Natural killer cell (primary cell): ENCODE results near the gene PATJ. TPM values are rescaled to one million over a fixed set of nuclear protein-coding genes. Genes with fewer than 3 reads are reported as not detected.
"Not testable (repeated sequence)": the region's sequence is repeated elsewhere in the genome, so short reads cannot be mapped to it uniquely, and the experiment has no call there.

ENCODE experiments used
- ATAC-seq, 3 donors: fragments of 150-1000 bp in 2 of 3; fragments of 200-7000 bp in 1 of 3; cut with Tn5 transposase; 1 replicate in 1 of 3; 2 replicates in 2 of 3; pipeline ENCODE4 v1.10.0; 2021; ENCODE audit warnings: mild to moderate bottlenecking in 2 of 3, moderate library complexity in 2 of 3
- DNase-seq, 2 donors: peaks; one replicate each; pipeline versions ENCODE4 v3.0.0 to v3.0.0-alpha.2; 2013 to 2021; ENCODE audit warnings: mixed read lengths in 1 of 2
- H3K27ac ChIP-seq: one replicate; pipeline ENCODE4 v1.5.1; 2013; ENCODE audit warnings: mild to moderate bottlenecking, low read length
- H3K27me3 ChIP-seq: one replicate; pipeline ENCODE4 v1.6.1; 2013; ENCODE audit warnings: low read length; ENCODE audit not compliant: control insufficient read depth, insufficient read depth
- H3K36me3 ChIP-seq: one replicate; pipeline ENCODE4 v1.6.1; 2013; ENCODE audit warnings: low read length; ENCODE audit not compliant: control insufficient read depth, insufficient read depth
- H3K4me1 ChIP-seq: one replicate; pipeline ENCODE4 v1.6.1; 2013; ENCODE audit warnings: low read length; ENCODE audit not compliant: control insufficient read depth, insufficient read depth
- H3K4me3 ChIP-seq: one replicate; pipeline ENCODE4 v1.5.1; 2013; ENCODE audit warnings: low read length
- H3K9me3 ChIP-seq: one replicate; pipeline ENCODE4 v1.6.1; 2013; ENCODE audit warnings: low read length; ENCODE audit not compliant: control insufficient read depth, insufficient read depth
- H3K27ac Mint-ChIP-seq, 2 donors: one replicate each; pipeline ENCODE4 v1.8.0; 2022; ENCODE audit warnings: mild to moderate bottlenecking in 2 of 2, mixed read lengths in 2 of 2, moderate library complexity in 1 of 2
- H3K27me3 Mint-ChIP-seq, 2 donors: one replicate each; pipeline ENCODE4 v1.8.0; 2022; ENCODE audit warnings: low read depth in 2 of 2, mixed read lengths in 2 of 2
- H3K36me3 Mint-ChIP-seq: one replicate; pipeline ENCODE4 v1.8.0; 2022; ENCODE audit warnings: mixed read lengths
- H3K4me1 Mint-ChIP-seq, 2 donors: one replicate each; pipeline ENCODE4 v1.8.0; 2022; ENCODE audit warnings: mixed read lengths in 2 of 2
- H3K4me3 Mint-ChIP-seq: one replicate; pipeline ENCODE4 v1.8.0; 2022; ENCODE audit warnings: mild to moderate bottlenecking, moderate library complexity, mixed read lengths
- H3K9me3 Mint-ChIP-seq, 2 donors: one replicate each; pipeline ENCODE4 v1.8.0; 2022; ENCODE audit warnings: mixed read lengths in 2 of 2
- WGBS: methylation state at CpG from one replicate; pipeline ENCODE4 v1.1.7; 2013; ENCODE audit warnings: missing lambda C conversion rate; ENCODE audit not compliant: insufficient coverage; 5-methylcytosine and 5-hydroxymethylcytosine counted together
- intact Hi-C: fragments of 100-400 bp; cut with micrococcal nuclease; formaldehyde crosslinking; loops from one replicate; pipeline ENCODE4 v1.14.2; 2022
- total RNA-seq, 4 donors: library from RNA; stranded (reverse); fragments of 120-200 nt in 1 of 4; gene quantifications; one replicate each; pipeline versions ENCODE4 v1.2.3 to v1.2.4, GENCODE V29; 2013 to 2022
- TF ChIP-seq, protein P1 (sequence below): fragments of 200-600 bp; IDR thresholded peaks from one replicate; pipeline ENCODE4 v1.8.0; 2022; ENCODE audit warnings: antibody characterized with exemption

Gene PATJ
- total RNA-seq, 3 donors from 2014 or later (not counting 1 experiment from before 2014, with no cell fraction given), result 15.0 to 18.5 (median 16.7) TPM

DNA sequence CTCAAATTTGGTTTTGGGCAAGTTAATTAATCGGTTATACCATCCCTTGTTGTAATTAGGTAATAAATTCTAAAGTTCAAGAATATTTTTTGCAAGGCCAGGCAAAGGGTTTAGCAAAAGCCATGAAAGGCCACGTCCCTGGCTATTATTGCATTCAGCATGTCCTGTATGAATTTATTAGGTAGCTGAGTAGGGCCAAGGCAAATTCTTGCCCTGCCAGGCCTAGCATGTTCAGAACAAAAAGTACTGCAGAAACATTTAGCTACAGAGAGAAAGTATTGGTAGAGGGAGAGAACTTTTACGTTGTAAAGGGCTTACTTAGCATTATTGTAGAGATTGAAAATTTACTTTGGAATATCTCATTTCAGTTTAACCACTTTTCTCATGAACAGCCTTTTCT lies 94.4 kb downstream of the PATJ start:
- no peak overlapping the region for H3K27ac Mint-ChIP-seq
- TF ChIP-seq, protein P1, sequence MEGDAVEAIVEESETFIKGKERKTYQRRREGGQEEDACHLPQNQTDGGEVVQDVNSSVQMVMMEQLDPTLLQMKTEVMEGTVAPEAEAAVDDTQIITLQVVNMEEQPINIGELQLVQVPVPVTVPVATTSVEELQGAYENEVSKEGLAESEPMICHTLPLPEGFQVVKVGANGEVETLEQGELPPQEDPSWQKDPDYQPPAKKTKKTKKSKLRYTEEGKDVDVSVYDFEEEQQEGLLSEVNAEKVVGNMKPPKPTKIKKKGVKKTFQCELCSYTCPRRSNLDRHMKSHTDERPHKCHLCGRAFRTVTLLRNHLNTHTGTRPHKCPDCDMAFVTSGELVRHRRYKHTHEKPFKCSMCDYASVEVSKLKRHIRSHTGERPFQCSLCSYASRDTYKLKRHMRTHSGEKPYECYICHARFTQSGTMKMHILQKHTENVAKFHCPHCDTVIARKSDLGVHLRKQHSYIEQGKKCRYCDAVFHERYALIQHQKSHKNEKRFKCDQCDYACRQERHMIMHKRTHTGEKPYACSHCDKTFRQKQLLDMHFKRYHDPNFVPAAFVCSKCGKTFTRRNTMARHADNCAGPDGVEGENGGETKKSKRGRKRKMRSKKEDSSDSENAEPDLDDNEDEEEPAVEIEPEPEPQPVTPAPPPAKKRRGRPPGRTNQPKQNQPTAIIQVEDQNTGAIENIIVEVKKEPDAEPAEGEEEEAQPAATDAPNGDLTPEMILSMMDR, result no peak
- H3K4me1 Mint-ChIP-seq, result no peaks in the 10 kb centered on the region
- Histone ChIP-seq H3K36me3 (no peaks in the 10 kb centered on the region), H3K27ac (no peak overlapping the region), H3K9me3 (no peaks in the 10 kb centered on the region), H3K4me1 (no peaks in the 10 kb centered on the region), H3K27me3 (no peaks in the 10 kb centered on the region), H3K4me3 (no peak overlapping the region)
- WGBS, result 96% methylated on average over 2 of the region's 3 CpGs
- intact Hi-C loops, result no loop called here
- DNase-seq (no peak), ATAC-seq (no peak)
- H3K36me3 Mint-ChIP-seq, result no peaks in the 10 kb centered on the region
- no peaks in the 10 kb centered on the region for H3K27me3 Mint-ChIP-seq
- no peaks in the 10 kb centered on the region for H3K9me3 Mint-ChIP-seq
- H3K4me3 Mint-ChIP-seq, result no peak overlapping the region

DNA sequence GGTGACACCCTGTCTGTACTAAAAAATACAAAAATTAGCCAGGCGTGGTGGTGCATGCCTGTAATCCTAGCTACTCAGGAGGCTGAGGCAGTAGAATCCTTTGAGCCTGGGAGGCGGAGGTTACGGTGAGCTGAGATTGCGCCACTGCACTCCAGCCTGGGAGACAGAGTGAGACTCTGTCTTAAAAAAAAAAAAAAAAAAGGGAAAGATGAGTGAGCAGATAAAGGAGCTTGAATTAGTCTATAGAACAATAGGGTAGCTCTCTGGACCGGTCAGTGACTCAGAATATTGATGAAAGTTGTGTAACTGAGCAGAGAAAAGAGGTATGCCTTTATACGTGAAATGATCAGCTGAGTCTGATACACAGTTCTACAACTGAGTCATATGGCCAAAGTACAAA lies 95.3 kb downstream of the PATJ start:
- H3K4me1 Mint-ChIP-seq, H3K9me3 ChIP-seq, H3K4me1 ChIP-seq, H3K27me3 Mint-ChIP-seq, ATAC-seq, H3K27me3 ChIP-seq, DNase-seq, H3K9me3 Mint-ChIP-seq, H3K27ac ChIP-seq, H3K27ac Mint-ChIP-seq, H3K4me3 ChIP-seq, H3K4me3 Mint-ChIP-seq, H3K36me3 Mint-ChIP-seq, intact Hi-C loops, H3K36me3 ChIP-seq: not testable (repeated sequence)
- WGBS, result 95% methylated on average over 6 of the region's 6 CpGs

DNA sequence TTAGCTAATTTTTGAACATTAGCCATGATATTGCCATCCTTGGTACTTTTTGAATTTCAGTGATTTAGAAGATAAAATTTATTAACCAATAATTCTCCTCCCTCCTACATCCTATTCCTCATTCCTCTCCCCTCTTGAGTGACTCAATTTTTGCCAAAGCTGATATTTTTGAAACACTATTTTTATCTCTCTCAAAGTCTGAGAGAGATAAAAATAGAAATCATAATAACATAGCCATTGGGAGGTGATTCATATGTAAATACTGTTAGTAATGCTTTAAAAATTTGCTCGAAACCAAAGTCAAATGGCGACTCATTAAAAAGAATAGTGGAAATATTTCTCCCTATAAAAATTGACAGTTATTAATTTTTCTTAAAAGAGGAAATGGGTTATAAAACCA lies 97.4 kb downstream of the PATJ start:
- Histone ChIP-seq H3K27ac (no peak overlapping the region), H3K9me3 (no peaks in the 10 kb centered on the region), H3K4me1 (no peaks in the 10 kb centered on the region), H3K27me3 (no peaks in the 10 kb centered on the region), H3K4me3 (no peak overlapping the region), H3K36me3 (no peaks in the 10 kb centered on the region)
- Mint-ChIP-seq H3K4me1 (no peaks in the 10 kb centered on the region), H3K27ac (no peak overlapping the region), H3K36me3 (no peaks in the 10 kb centered on the region), H3K4me3 (no peak overlapping the region), H3K27me3 (no peaks in the 10 kb centered on the region), H3K9me3 (no peaks in the 10 kb centered on the region)
- WGBS, result no CpG with 5 or more reads among the region's 2 CpGs
- no peak for ATAC-seq
- no peak for DNase-seq
- intact Hi-C loops, result no loop called here
- TF ChIP-seq, protein P1, result no peak

DNA sequence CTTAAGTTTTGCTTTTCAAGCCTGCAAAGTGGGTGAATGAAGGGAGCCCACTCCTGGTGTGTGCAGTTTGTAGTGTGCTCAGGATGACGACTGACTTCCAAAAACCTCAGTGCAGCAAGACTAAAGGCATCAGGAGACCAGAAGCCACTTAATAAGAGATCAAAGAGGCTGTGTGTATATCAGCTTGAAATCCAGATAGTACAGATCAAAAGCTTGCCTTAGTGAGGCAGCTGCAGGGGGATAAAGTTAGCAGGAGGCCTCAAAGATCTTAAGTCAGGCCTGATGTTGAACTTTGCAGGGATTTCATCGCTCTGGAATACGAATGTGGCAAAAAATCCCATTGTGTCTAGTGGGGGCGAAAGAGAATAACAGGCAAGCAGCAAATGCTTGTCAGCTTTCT lies 99.8 kb downstream of the PATJ start:
- Histone ChIP-seq H3K9me3 (no peaks in the 10 kb centered on the region), H3K4me1 (no peaks in the 10 kb centered on the region), H3K36me3 (no peaks in the 10 kb centered on the region), H3K4me3 (no peak overlapping the region), H3K27me3 (no peaks in the 10 kb centered on the region), H3K27ac (no peak overlapping the region)
- Mint-ChIP-seq H3K27ac (no peak overlapping the region), H3K4me3 (no peak overlapping the region), H3K9me3 (no peaks in the 10 kb centered on the region), H3K27me3 (no peaks in the 10 kb centered on the region), H3K36me3 (no peaks in the 10 kb centered on the region), H3K4me1 (no peaks in the 10 kb centered on the region)
- no peak for ATAC-seq
- TF ChIP-seq, protein P1, result no peak
- DNase-seq, result no peak
- intact Hi-C loops, result no loop called here
- 69% methylated on average over 4 of the region's 4 CpGs for WGBS
